Transverse colon (tissue), 4 donors: ENCODE measurements around the gene HNRNPM.

ENCODE experiments used
- POLR2A ChIP-seq: fragments of 450-650 bp; IDR thresholded peaks from one replicate; pipeline ENCODE4 v1.6.1; 2016; ENCODE audit warnings: antibody characterized with exemption, mild to moderate bottlenecking, moderate library complexity
- POLR2AphosphoS5 ChIP-seq, 3 donors: sonication (generic); formaldehyde crosslinking; IDR thresholded peaks; one replicate each; pipeline ENCODE4 v1.6.1; 2016; ENCODE audit warnings: antibody characterized with exemption in 3 of 3
- TF ChIP-seq, protein P1 (sequence below), 5 experiments: fragments of 200-600 bp in 3 of 5; fragments of 450-650 bp in 2 of 5; sonication (generic) in 3 of 5; IDR thresholded peaks; 1 replicate in 2 of 5; 2 replicates in 3 of 5; pipeline ENCODE4 v1.5.1; 2016 to 2017; ENCODE audit warnings: antibody characterized with exemption in 5 of 5, inconsistent platforms in 3 of 5, mild to moderate bottlenecking in 2 of 5, moderate library complexity in 1 of 5

DNA sequence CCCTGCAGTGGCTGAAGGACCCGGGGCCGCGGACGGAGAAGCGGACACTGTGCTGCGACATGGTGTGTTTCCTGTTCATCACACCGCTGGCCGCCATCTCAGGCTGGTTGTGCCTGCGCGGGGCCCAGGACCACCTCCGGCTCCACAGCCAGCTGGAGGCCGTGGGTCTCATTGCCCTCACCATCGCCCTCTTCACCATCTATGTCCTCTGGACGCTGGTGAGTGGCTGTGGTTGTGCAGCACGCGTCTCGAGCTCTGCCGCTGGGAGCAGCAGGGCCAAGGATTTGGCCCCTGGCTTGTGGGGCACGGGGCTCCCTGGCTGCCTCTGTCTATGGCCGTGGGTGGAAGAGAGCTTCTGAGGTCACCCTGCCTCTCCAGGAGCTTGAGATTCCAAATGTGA is 14.1 kb upstream of the HNRNPM start:
- TF ChIP-seq, protein P1, sequence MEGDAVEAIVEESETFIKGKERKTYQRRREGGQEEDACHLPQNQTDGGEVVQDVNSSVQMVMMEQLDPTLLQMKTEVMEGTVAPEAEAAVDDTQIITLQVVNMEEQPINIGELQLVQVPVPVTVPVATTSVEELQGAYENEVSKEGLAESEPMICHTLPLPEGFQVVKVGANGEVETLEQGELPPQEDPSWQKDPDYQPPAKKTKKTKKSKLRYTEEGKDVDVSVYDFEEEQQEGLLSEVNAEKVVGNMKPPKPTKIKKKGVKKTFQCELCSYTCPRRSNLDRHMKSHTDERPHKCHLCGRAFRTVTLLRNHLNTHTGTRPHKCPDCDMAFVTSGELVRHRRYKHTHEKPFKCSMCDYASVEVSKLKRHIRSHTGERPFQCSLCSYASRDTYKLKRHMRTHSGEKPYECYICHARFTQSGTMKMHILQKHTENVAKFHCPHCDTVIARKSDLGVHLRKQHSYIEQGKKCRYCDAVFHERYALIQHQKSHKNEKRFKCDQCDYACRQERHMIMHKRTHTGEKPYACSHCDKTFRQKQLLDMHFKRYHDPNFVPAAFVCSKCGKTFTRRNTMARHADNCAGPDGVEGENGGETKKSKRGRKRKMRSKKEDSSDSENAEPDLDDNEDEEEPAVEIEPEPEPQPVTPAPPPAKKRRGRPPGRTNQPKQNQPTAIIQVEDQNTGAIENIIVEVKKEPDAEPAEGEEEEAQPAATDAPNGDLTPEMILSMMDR (IDR thresholded peaks at IDR 0.05) = no peak
- TF ChIP-seq POLR2A (no peak), POLR2AphosphoS5 (IDR thresholded peaks at IDR 0.05) (no peak)
